DND-41 (cell line): ENCODE results near the gene ZBED4.

Experiments used
- EZH2 ChIP-seq: IDR thresholded peaks from 3 replicates; pipeline ENCODE4 v1.6.1; 2012; ENCODE audit warnings: borderline replicate concordance, low read depth, mild to moderate bottlenecking, moderate library complexity, low read length, inconsistent platforms; ENCODE audit not compliant: severe bottlenecking
- TF ChIP-seq, protein P1 (sequence below): IDR thresholded peaks from 2 replicates; pipeline ENCODE4 v1.5.1; 2012; ENCODE audit warnings: borderline replicate concordance, low read length, moderate library complexity, mild to moderate bottlenecking; ENCODE audit not compliant: poor library complexity, severe bottlenecking; ENCODE audit errors: extremely low read depth

DNA sequence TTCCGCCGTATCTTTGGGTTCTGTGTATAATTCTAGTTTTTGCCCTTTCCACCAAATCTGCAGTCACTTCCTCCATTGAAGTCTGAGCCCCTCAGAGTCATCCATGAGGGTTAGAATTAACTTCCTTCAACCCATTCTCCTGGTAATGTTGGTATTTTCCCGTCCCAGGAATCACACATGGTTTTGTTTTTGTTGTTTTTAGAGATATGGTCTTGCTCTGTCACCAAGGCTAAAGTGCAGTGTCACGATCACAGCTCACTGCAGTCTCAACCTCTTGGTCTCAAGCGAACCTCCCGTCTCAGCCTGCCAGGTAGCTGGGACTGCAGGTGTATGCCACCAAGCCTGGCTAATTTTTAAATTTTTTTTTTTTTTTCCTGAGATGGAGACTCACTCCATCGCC is 18.7 kb downstream of the ZBED4 start:
- TF ChIP-seq, protein P1, sequence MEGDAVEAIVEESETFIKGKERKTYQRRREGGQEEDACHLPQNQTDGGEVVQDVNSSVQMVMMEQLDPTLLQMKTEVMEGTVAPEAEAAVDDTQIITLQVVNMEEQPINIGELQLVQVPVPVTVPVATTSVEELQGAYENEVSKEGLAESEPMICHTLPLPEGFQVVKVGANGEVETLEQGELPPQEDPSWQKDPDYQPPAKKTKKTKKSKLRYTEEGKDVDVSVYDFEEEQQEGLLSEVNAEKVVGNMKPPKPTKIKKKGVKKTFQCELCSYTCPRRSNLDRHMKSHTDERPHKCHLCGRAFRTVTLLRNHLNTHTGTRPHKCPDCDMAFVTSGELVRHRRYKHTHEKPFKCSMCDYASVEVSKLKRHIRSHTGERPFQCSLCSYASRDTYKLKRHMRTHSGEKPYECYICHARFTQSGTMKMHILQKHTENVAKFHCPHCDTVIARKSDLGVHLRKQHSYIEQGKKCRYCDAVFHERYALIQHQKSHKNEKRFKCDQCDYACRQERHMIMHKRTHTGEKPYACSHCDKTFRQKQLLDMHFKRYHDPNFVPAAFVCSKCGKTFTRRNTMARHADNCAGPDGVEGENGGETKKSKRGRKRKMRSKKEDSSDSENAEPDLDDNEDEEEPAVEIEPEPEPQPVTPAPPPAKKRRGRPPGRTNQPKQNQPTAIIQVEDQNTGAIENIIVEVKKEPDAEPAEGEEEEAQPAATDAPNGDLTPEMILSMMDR = no peak
- no peak for TF ChIP-seq EZH2
